Stimulated activated CD4-positive, alpha-beta T cell treated with anti-CD3 and anti-CD28 coated beads, Interleukin-1b, Interleukin-23, amount 100 ng/mL, for 4 hours (primary cell): ENCODE results near the gene UCHL3.

ENCODE experiments used
- DNase-seq, 2 donors: peaks; one replicate each; pipeline ENCODE4 v3.0.0-alpha.2; 2020; ENCODE audit warnings: low read depth in 2 of 2

Gene UCHL3

DNA sequence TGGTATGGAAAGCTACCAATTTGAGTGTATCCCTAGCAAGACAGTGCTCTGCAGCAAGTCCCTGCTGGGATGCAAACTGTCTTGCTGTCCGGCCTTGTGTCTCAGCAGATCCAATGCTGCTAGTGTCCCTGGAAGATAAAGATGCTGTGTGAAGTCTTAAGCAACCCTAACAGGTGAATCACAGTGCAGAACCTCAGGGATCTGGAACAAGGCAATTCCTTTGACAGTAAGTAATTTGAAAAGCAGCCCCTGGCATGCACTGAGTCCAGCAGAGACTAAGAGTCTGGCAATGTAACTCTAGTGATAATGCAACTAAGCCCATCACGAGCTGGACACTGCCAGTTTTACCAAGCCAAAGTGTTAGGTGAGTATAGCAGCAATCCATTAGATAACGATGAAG is 1.7 kb upstream of the UCHL3 start:
- DNase-seq = no peak

DNA sequence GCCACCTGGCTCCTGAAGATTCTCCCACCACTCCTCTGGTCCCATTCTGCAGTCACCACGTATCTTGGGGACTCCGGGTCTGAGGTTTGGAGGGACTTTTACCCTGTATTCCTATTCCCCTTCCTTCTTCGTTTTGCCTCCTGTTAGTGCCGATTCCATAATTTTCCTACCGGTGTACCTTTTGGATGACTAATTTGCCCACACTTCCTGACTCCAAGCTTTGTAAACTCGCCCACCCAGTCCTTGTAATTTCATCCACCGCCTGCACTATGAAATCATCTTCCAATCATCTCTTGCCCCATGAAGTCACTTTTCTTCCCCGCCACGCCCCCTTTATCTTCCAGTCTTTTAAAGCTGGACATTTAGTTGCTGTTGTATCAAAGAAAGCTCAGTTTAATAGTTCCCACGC is 572 bp downstream of the UCHL3 start:
- no peak for DNase-seq

GRCh38 chr13:75554464-75554863 is 4.9 kb downstream of the UCHL3 start:
- DNase-seq = no peak

DNA sequence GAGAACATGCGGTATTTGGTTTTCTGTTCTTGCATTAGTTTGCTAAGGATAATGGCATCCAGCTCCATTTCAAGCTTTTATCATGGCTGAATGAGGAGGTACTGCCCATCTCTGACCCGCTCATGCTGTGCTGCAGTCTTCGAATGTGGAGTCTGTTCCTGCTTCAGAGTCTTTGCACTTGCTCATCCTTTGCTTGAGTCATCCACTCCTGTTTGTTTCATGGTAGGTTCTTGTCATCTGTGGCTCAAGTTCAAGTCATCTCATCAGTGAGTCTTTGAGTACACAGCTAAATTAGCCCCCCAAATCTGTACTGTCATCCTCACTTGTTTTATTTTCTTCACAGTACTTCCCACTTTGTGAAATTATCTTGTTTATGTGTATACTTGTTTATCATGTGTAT is 5.4 kb downstream of the UCHL3 start:
- DNase-seq = no peak

DNA sequence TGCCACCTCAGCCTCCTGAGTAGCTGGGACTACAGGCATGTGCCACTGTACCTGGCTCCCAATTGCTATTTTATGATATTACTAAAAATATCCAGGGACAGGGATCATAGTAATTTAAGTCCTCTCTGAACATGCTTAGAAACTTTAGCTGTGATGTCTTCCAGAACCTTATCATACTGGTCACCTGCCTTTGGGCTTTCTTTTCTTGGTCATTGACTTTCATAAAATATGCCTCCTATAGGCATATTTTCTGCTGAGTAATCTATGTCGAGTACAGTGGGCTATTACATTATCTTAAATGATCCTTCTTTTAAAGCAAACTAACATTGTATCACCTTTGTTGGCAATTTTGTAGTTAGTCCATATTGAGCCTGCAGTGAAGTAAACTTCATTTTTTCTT is 6.2 kb downstream of the UCHL3 start:
- DNase-seq = no peak

DNA sequence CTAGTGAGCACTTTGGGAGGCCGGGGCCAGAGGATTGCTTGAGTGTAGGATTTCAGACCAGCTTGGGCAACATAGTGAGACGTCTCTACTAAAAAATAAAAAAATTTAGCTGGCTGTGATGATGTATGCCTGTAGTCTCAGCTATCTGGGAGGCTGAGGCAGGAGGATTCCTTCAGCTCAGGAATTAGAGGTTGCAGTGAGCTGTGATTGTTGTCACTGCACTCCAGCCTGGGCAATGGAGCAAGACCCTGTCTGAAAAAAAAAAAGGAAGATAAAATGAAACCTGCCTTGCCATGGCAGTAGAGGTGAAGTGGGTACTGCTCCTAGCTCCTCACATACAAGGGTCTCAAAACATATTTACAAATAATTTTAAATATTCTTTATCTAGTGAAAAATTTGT is 7.4 kb downstream of the UCHL3 start:
- DNase-seq = no peak

- DNase-seq = no peak
Observed at GRCh38 chr13:75558145-75558840, 8.7 kb downstream of the UCHL3 start.

DNA sequence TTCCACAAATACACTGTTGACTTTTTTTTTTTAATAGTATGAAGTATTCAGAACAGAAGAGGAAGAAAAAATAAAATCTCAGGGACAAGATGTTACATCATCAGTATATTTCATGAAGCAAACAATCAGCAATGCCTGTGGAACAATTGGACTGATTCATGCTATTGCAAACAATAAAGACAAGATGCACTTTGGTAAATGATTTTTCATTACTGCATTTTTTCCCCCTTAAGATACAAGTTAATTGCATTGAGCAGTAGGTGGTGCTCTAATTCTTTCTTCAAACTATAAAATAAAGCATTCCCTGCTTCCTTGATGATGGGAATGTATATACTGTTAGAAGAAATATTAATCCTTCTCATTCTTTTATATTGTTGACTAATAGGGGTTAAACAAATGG is 17.1 kb downstream of the UCHL3 start:
- no peak for DNase-seq

- DNase-seq = no peak
Observed at GRCh38 chr13:75569576-75569975, 20.0 kb downstream of the UCHL3 start.

GRCh38 chr13:75579529-75579928 is 29.9 kb downstream of the UCHL3 start:
- no peak for DNase-seq

GRCh38 chr13:75581874-75582640 is 32.5 kb downstream of the UCHL3 start:
- DNase-seq = no peak

GRCh38 chr13:75583091-75583490 is 33.5 kb downstream of the UCHL3 start:
- no peak for DNase-seq

DNA sequence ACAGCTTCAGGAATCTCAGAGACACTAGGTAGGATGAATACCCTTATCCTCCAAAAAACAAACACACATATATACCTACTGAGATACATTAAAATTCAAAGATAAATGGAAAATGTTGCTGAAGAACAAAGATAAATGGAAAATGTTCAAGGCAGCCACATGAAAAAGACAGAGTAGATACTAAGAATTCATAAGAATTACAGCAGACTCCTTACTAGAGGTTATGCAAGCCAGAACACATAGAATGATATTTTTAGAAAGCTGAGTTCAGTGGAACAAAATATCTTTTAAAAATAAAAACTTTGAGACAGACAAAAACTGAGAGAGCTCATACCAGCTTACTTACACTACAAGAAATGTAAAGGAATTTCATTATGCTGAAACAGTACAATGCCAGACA is 35.6 kb downstream of the UCHL3 start:
- DNase-seq = no peak

DNA sequence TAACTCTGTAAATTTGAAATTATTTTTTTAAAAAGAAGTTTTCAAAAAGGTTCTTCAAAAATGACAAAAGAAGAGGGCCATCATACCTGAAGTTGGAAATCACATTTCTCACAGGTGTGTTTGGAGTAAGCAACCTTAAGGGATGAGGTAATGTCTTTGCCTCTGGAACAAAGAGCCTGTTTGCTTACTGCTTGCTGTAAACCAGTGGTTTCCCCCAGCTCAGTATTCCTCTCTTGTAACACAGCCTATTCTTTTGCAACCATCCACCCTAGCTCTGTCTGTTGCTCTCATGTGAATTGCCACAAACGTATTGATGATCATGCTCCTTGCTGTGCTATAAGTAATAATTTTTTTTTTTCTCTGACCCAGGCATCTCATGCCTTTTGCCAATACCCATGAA is 38.1 kb downstream of the UCHL3 start:
- DNase-seq = no peak

- DNase-seq = no peak
Observed at GRCh38 chr13:75596657-75597182, 47.1 kb downstream of the UCHL3 start.

- DNase-seq = no peak
Observed at GRCh38 chr13:75600371-75600770, 50.8 kb downstream of the UCHL3 start.

GRCh38 chr13:75603038-75603437 is 53.4 kb downstream of the UCHL3 start:
- DNase-seq = no peak

- DNase-seq = no peak
Observed at GRCh38 chr13:75607447-75607846, 57.9 kb downstream of the UCHL3 start.

DNA sequence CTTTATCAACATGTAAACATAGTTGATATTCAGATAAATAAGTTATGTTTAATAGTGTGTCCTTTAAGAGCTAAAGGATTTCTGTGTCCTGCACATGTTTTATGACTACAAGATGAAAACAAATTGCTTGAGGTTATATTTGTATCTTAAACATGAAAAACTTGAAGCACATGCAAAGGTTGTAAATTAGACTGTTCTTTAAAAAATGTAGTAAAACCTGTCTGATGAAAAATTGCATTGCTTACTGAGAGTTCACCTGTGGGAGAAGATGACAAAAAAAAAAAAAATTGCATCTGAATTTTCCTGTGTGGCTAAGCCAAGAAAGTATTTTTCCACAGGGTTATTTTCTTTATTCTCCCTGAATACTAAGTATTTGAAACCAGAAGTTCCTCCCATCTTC is 60.9 kb downstream of the UCHL3 start:
- no peak for DNase-seq

- no peak for DNase-seq
Observed at GRCh38 chr13:75612354-75612753, 62.8 kb downstream of the UCHL3 start.

- DNase-seq = no peak
Observed at GRCh38 chr13:75617230-75617629, 67.6 kb downstream of the UCHL3 start.

- no peak for DNase-seq
Observed at GRCh38 chr13:75618308-75618707, 68.7 kb downstream of the UCHL3 start.

DNA sequence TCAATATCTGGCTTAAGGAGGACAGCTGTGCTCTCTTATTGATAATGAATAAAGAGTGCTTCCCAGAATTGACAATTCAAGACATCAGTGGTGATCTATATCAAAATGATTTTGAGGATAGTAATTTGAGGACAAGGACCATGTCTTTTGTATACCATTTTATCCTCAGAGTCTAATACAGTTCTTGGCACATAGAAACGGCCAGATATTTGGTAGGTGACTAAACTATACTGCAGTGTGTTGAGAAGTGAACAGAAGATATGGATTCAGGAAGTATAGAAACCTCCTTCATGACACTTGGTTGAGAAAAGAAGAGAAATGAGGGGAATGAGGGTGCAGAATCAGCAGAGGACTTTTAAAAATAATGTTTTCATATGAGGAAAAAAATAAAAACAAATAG is 70.4 kb downstream of the UCHL3 start:
- DNase-seq = no peak
